RWPE2 (cell line): ENCODE results near the gene CCDC187.

Source experiments
- ATAC-seq: fragments of 200-7000 bp; cut with Tn5 transposase; 3 replicates; pipeline ENCODE4 v1.9.1; 2021; ENCODE audit warnings: low read depth
- DNase-seq: peaks from one replicate; pipeline ENCODE4 v3.0.0-alpha.2; 2020; ENCODE audit warnings: low spot score
- H3K27ac ChIP-seq: fragments of 450-650 bp; 2 replicates; pipeline ENCODE4 v1.5.1; 2017; ENCODE audit warnings: mild to moderate bottlenecking; ENCODE audit not compliant: poor library complexity, severe bottlenecking
- H3K27me3 ChIP-seq: fragments of 250-450 bp; sonication (Bioruptor Pico); 2 replicates; pipeline ENCODE4 v1.5.1; 2021; ENCODE audit warnings: mild to moderate bottlenecking, moderate library complexity; ENCODE audit not compliant: insufficient read depth, poor library complexity, severe bottlenecking
- H3K36me3 ChIP-seq: fragments of 250-450 bp; sonication (Bioruptor Pico); 2 replicates; pipeline ENCODE4 v1.5.1; 2020; ENCODE audit warnings: low read depth, mild to moderate bottlenecking, moderate library complexity
- H3K4me1 ChIP-seq: fragments of 250-450 bp; sonication (Bioruptor Pico); 2 replicates; pipeline ENCODE4 v1.5.1; 2021; ENCODE audit warnings: mild to moderate bottlenecking, moderate library complexity; ENCODE audit not compliant: insufficient read depth, poor library complexity, severe bottlenecking
- H3K4me3 ChIP-seq: fragments of 250-450 bp; sonication (Bioruptor Pico); 2 replicates; pipeline ENCODE4 v1.5.1; 2021; ENCODE audit warnings: mild to moderate bottlenecking, moderate library complexity; ENCODE audit not compliant: severe bottlenecking
- H3K9me3 ChIP-seq: fragments of 250-450 bp; sonication (Bioruptor Pico); 2 replicates; pipeline ENCODE4 v1.5.1; 2021; ENCODE audit warnings: mild to moderate bottlenecking, moderate library complexity; ENCODE audit not compliant: severe bottlenecking
- TF ChIP-seq, protein P1 (sequence below): fragments of 450-650 bp; IDR thresholded peaks from one replicate; pipeline ENCODE4 v1.5.1; 2017; ENCODE audit warnings: mild to moderate bottlenecking, moderate library complexity; ENCODE audit not compliant: poor library complexity, severe bottlenecking

CCDC187 gene

DNA sequence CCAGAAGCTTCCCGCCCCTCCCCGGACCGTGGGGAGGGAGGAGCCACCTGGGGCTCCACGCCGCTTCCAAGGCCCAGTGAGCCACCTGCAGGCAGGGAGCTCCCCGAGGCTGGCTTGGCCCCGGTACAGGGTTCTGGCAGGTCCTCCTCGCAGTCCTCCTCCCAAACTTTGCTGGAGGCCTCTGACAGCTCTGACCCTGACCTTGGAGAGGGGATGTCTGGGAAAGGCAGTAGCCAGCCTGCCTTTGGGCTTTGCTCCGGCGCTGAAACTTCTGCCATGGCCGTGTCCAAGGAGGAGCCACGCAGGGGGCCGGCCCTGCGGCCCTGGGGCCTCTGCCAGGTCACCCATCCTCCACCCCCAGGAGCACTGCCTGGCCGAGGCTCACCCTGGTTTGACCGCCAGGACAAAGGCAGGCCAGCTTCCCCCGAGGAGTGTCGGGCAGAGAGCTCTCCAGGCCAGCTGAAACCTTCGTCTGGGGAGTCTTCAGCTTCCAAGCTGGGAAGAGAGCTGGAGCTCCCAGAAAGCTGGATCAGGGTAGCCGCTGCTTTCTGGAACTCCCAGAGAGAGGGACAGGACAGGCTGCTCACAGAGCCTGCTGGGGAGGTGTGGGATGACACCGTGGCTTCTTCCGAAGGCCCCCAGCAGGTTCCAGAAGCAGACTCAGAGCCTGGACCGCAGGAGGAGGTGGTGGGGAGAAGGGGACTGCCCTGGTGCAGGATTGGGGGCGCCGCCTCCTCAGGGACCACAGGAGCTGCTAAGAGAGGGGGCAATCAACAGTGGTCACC is 49.3 kb downstream of the CCDC187 start:
- H3K4me3 ChIP-seq: no peak overlapping the region
- DNase-seq: no peak

DNA sequence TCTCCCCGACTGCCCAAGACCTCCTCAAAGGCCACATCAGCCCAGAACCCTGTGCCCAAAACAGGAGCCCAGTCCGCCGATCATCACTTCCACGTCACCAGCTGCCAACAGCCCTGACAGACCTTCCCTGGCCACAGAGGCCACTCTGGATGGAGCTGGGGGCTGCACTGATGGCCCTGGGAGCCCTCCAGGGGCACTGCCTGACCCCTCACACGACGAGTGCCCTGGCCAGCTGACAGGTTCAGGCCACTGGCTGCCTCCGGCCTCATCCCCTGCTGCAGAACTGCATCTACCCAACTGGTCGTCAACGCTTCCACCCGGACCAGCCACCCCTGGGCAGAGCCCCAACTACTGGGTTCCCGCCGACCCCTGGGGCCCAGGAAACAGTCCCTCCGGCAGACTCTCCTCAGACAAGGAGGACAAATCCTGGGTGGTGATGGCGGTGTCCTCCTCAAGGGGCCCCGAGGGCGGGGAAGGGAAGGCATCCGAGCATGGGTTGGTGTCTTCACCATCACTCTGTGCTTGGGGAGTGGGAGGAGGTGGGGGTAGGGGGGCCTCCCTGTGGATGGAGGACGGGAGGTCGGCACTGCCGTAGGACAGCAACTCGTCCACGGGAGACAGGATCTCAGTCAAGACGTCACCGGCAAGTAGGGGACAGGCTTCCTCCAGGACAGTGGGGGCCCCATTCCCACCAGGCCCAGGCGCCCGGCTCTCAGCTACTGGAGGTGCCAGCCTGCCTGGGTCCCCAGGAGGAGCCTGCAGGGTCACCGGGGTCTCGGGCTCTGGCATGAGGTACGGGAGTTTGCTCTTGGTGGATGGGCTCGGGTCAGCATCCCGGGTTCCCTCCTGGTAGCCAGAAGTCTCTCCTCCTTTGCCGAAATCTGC is 50.4 kb downstream of the CCDC187 start:
- no peak overlapping the region for H3K4me3 ChIP-seq
- DNase-seq (no peak), ATAC-seq (no peak)
- H3K27ac ChIP-seq: no peak overlapping the region
- no peaks in the 10 kb centered on the region for H3K36me3 ChIP-seq
- H3K9me3 ChIP-seq: no peaks in the 10 kb centered on the region
- TF ChIP-seq, protein P1, sequence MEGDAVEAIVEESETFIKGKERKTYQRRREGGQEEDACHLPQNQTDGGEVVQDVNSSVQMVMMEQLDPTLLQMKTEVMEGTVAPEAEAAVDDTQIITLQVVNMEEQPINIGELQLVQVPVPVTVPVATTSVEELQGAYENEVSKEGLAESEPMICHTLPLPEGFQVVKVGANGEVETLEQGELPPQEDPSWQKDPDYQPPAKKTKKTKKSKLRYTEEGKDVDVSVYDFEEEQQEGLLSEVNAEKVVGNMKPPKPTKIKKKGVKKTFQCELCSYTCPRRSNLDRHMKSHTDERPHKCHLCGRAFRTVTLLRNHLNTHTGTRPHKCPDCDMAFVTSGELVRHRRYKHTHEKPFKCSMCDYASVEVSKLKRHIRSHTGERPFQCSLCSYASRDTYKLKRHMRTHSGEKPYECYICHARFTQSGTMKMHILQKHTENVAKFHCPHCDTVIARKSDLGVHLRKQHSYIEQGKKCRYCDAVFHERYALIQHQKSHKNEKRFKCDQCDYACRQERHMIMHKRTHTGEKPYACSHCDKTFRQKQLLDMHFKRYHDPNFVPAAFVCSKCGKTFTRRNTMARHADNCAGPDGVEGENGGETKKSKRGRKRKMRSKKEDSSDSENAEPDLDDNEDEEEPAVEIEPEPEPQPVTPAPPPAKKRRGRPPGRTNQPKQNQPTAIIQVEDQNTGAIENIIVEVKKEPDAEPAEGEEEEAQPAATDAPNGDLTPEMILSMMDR: no peak
- H3K27me3 ChIP-seq: no peaks in the 10 kb centered on the region
- no peaks in the 10 kb centered on the region for H3K4me1 ChIP-seq

More for the DNA sequence above, 49.3 kb downstream of the CCDC187 start:
- TF ChIP-seq, protein P1: no peak
- Histone ChIP-seq H3K36me3 (no peaks in the 10 kb centered on the region), H3K4me1 (no peaks in the 10 kb centered on the region), H3K27ac (no peak overlapping the region), H3K9me3 (no peaks in the 10 kb centered on the region), H3K27me3 (no peaks in the 10 kb centered on the region)
- no peak for ATAC-seq

- H3K4me1 ChIP-seq: no peaks in the 10 kb centered on the region
- TF ChIP-seq, protein P1: no peak
- DNase-seq: no peak
- no peaks in the 10 kb centered on the region for H3K27me3 ChIP-seq
- H3K4me3 ChIP-seq: no peak overlapping the region
- no peak for ATAC-seq
- H3K9me3 ChIP-seq: no peaks in the 10 kb centered on the region
- H3K36me3 ChIP-seq: no peaks in the 10 kb centered on the region
- H3K27ac ChIP-seq: no peak overlapping the region
Observed at GRCh38 chr9:136252846-136253245, 51.0 kb downstream of the CCDC187 start.

- Histone ChIP-seq H3K4me3 (no peak overlapping the region), H3K4me1 (no peaks in the 10 kb centered on the region), H3K9me3 (no peaks in the 10 kb centered on the region), H3K27me3 (no peaks in the 10 kb centered on the region), H3K27ac (no peak overlapping the region), H3K36me3 (no peaks in the 10 kb centered on the region)
- DNase-seq (no peak), ATAC-seq (no peak)
- TF ChIP-seq, protein P1: no peak
Observed at GRCh38 chr9:136252281-136252680, 51.6 kb downstream of the CCDC187 start.
